ENCODE measurements around the gene STEEP1.
"Not testable (repeated sequence)": the region's sequence is repeated elsewhere in the genome, so short reads cannot be mapped to it uniquely, and the experiment has no call there.

The STEEP1 gene

GRCh38 chrX:119495734-119496726, 69.2 kb downstream of the STEEP1 start:
- DNase-seq = no peak
- intact Hi-C loops (cut with DNase I) = no loop called here

- DNase-seq; intact Hi-C loops (cut with DNase I): not testable (repeated sequence)
These were observed 71.2 kb downstream of the STEEP1 start for GRCh38 chrX:119493851-119494495.

GRCh38 chrX:119492463-119492862, 72.7 kb downstream of the STEEP1 start:
- no peak for DNase-seq
- intact Hi-C loops (cut with DNase I) = no loop called here

- no peak for DNase-seq
- intact Hi-C loops (cut with DNase I) = no loop called here
These were observed 75.8 kb downstream of the STEEP1 start for GRCh38 chrX:119489212-119490074.

GRCh38 chrX:119488749-119489148, 76.5 kb downstream of the STEEP1 start:
- DNase-seq = peak in 37 of 42 donors; percentile 8 to 76 (median 52)
- intact Hi-C loops (cut with DNase I) = no loop called here
